ENCODE data around the gene CUEDC2.

DNA sequence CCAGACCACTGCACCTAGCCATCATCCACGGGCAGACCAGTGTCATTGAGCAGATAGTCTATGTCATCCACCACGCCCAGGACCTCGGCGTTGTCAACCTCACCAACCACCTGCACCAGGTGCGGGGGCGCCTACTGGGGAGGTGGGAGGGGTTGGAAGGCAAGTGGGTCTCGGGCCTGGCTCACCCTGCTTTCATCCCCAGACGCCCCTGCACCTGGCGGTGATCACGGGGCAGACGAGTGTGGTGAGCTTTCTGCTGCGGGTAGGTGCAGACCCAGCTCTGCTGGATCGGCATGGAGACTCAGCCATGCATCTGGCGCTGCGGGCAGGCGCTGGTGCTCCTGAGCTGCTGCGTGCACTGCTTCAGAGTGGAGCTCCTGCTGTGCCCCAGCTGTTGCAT lies 32.3 kb downstream of the CUEDC2 start:
- TF ChIP-seq, protein P1, sequence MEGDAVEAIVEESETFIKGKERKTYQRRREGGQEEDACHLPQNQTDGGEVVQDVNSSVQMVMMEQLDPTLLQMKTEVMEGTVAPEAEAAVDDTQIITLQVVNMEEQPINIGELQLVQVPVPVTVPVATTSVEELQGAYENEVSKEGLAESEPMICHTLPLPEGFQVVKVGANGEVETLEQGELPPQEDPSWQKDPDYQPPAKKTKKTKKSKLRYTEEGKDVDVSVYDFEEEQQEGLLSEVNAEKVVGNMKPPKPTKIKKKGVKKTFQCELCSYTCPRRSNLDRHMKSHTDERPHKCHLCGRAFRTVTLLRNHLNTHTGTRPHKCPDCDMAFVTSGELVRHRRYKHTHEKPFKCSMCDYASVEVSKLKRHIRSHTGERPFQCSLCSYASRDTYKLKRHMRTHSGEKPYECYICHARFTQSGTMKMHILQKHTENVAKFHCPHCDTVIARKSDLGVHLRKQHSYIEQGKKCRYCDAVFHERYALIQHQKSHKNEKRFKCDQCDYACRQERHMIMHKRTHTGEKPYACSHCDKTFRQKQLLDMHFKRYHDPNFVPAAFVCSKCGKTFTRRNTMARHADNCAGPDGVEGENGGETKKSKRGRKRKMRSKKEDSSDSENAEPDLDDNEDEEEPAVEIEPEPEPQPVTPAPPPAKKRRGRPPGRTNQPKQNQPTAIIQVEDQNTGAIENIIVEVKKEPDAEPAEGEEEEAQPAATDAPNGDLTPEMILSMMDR (IDR thresholded peaks at IDR 0.05; ENCODE audit: low read depth, low read length): no peak
- no peak for TF ChIP-seq EZH2phosphoT487 (IDR thresholded peaks at IDR 0.05; ENCODE audit: low read depth)

All from OCI-LY3 (cell line).